ENCODE data around the gene CCT6B.

Gene CCT6B

DNA sequence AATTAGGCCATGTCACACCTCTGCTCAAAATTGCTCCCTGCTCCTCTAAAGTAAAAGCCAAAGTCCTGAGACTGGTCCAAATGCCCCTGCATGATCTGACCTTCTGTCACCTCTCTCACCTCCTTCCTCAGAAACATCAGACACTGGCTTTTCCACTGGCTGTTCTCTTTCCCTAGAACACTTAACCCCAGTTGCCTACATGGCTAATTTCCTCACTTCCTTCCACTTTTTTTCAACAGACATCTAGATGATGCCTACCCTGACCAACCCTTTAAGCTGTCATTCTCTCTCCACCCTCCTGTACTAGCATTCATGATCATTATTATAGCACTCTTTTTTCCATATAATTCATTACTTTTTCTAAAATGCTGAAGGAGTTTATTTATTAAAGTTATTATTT is 31.0 kb downstream of the CCT6B start:
- H3K27me3 ChIP-seq (ENCODE audit: insufficient read depth, poor library complexity, severe bottlenecking) = no peaks in the 10 kb centered on the region
- no peak overlapping the region for H3K4me3 ChIP-seq (replicated peaks; ENCODE audit: insufficient read depth, low read length)
- peak; percentile 21 to 69 for DNase-seq (ENCODE audit: low read depth in 1 of 2, low spot score in 1 of 2)
- peak overlapping the region; percentile 70 for H3K27ac ChIP-seq (replicated peaks)
- TF ChIP-seq POLR2AphosphoS5 (IDR thresholded peaks at IDR 0.05; ENCODE audit: low read depth) = 0 out of 2 replicates have a peak, but pooled peaks have one; percentile 25
- TF ChIP-seq, protein P1, sequence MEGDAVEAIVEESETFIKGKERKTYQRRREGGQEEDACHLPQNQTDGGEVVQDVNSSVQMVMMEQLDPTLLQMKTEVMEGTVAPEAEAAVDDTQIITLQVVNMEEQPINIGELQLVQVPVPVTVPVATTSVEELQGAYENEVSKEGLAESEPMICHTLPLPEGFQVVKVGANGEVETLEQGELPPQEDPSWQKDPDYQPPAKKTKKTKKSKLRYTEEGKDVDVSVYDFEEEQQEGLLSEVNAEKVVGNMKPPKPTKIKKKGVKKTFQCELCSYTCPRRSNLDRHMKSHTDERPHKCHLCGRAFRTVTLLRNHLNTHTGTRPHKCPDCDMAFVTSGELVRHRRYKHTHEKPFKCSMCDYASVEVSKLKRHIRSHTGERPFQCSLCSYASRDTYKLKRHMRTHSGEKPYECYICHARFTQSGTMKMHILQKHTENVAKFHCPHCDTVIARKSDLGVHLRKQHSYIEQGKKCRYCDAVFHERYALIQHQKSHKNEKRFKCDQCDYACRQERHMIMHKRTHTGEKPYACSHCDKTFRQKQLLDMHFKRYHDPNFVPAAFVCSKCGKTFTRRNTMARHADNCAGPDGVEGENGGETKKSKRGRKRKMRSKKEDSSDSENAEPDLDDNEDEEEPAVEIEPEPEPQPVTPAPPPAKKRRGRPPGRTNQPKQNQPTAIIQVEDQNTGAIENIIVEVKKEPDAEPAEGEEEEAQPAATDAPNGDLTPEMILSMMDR (IDR thresholded peaks at IDR 0.05; ENCODE audit: insufficient read depth, low read length) = no peak
- peak; percentile 77; the same call in 1 of the 2 replicates for TF ChIP-seq SPI1 (IDR thresholded peaks at IDR 0.05; ENCODE audit: borderline replicate concordance, low read depth)
- no peak for TF ChIP-seq GABPA (IDR thresholded peaks at IDR 0.05; ENCODE audit: low read depth)
- TF ChIP-seq, protein P2, sequence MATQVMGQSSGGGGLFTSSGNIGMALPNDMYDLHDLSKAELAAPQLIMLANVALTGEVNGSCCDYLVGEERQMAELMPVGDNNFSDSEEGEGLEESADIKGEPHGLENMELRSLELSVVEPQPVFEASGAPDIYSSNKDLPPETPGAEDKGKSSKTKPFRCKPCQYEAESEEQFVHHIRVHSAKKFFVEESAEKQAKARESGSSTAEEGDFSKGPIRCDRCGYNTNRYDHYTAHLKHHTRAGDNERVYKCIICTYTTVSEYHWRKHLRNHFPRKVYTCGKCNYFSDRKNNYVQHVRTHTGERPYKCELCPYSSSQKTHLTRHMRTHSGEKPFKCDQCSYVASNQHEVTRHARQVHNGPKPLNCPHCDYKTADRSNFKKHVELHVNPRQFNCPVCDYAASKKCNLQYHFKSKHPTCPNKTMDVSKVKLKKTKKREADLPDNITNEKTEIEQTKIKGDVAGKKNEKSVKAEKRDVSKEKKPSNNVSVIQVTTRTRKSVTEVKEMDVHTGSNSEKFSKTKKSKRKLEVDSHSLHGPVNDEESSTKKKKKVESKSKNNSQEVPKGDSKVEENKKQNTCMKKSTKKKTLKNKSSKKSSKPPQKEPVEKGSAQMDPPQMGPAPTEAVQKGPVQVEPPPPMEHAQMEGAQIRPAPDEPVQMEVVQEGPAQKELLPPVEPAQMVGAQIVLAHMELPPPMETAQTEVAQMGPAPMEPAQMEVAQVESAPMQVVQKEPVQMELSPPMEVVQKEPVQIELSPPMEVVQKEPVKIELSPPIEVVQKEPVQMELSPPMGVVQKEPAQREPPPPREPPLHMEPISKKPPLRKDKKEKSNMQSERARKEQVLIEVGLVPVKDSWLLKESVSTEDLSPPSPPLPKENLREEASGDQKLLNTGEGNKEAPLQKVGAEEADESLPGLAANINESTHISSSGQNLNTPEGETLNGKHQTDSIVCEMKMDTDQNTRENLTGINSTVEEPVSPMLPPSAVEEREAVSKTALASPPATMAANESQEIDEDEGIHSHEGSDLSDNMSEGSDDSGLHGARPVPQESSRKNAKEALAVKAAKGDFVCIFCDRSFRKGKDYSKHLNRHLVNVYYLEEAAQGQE (IDR thresholded peaks at IDR 0.05; ENCODE audit: insufficient replicate concordance, low read depth) = no peak

DNA sequence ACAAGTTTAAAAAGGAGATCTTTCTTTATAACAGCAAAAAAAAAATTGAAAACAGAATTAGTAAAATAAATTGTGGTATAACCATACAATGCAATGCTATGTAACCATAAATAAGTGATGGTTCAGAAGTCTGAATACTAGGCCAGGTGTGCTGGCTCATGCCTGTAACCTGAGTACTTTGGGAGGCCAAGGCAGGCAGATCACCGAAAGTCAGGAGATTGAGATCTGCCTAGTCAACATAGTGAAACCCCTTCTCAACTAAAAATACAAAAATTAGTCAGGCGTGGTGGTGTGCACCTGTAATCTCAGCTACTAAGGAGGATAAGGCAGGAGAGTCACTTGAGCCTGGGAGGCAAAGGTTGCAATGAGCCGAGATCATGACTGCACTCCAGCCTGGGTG is 34.6 kb downstream of the CCT6B start:
- no peak overlapping the region for H3K4me3 ChIP-seq (replicated peaks; ENCODE audit: insufficient read depth, low read length)
- no peak overlapping the region for H3K27ac ChIP-seq (replicated peaks)
- TF ChIP-seq POLR2AphosphoS5 (IDR thresholded peaks at IDR 0.05; ENCODE audit: low read depth) = no peak
- TF ChIP-seq, protein P2 (IDR thresholded peaks at IDR 0.05; ENCODE audit: insufficient replicate concordance, low read depth) = no peak
- no peaks in the 10 kb centered on the region for H3K27me3 ChIP-seq (ENCODE audit: insufficient read depth, poor library complexity, severe bottlenecking)
- no peak for DNase-seq (ENCODE audit: low read depth in 1 of 2, low spot score in 1 of 2)

DNA sequence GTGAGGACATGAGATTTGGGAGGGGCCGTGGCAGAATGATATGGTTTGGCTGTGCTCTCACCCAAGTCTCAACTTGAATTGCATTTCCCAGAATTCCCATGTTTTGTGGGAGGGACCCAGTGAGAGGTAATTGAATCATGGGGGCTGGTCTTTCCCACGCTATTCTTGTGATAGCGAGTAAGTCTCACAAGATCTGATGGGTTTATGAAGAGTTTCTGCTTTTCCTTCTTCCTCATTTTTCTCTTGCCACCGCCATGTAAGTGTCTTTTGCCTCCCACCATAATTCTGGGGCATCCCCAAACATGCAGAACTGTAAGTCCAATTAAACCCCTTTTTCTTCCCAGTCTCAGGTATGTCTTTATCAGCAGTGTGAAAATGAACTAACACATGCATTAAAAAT is 40.6 kb downstream of the CCT6B start:
- TF ChIP-seq SPI1 (IDR thresholded peaks at IDR 0.05; ENCODE audit: borderline replicate concordance, low read depth) (no peak), POLR2AphosphoS5 (IDR thresholded peaks at IDR 0.05; ENCODE audit: low read depth) (no peak), GABPA (IDR thresholded peaks at IDR 0.05; ENCODE audit: low read depth) (no peak)
- TF ChIP-seq, protein P2 (IDR thresholded peaks at IDR 0.05; ENCODE audit: insufficient replicate concordance, low read depth) = no peak
- TF ChIP-seq, protein P1 (IDR thresholded peaks at IDR 0.05; ENCODE audit: insufficient read depth, low read length) = no peak
- no peak for DNase-seq (ENCODE audit: low read depth in 1 of 2, low spot score in 1 of 2)
- Histone ChIP-seq H3K4me3 (replicated peaks; ENCODE audit: insufficient read depth, low read length) (no peak overlapping the region), H3K27me3 (ENCODE audit: insufficient read depth, poor library complexity, severe bottlenecking) (no peaks in the 10 kb centered on the region), H3K27ac (replicated peaks) (no peak overlapping the region)
